ENCODE data around the gene MAST3. TPM values are rescaled to one million over a fixed set of nuclear protein-coding genes. Genes with fewer than 3 reads are reported as not detected.

The MAST3 gene
- total and polyA plus RNA-seq, 12 donors: 1.6 to 19.1 (median 11.4) TPM

DNA sequence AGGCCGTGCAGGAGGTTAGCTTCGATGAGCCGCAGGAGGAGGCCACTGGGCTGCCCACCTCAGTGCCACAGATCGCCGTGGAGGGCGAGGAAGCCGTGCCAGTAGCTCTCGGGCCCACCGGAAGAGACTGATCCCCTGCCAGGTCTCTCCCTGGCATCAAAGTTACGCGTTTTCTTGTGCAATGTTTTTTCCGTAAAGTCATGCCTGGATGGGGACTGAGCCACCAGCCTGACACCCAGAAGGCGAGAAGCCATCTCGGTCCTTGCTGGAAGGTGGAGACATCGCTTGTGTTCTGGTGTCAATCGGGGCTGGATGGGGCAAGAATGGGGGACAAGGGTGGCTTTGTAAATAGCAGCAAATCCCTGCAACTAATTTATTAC is 52.0 kb downstream of the MAST3 start:
- intact Hi-C loops (cut with DNase I): no loop called here
- H3K27ac ChIP-seq: no peak overlapping the region
- peaks cover 12 to 20% of the 10 kb centered on the region in 2 donors for H3K4me1 ChIP-seq (replicated peaks in 1 of 2)
- peaks cover 0 to 23% of the 10 kb centered on the region in 2 donors for H3K36me3 ChIP-seq (replicated peaks in 1 of 2)
- TF ChIP-seq, protein P1, sequence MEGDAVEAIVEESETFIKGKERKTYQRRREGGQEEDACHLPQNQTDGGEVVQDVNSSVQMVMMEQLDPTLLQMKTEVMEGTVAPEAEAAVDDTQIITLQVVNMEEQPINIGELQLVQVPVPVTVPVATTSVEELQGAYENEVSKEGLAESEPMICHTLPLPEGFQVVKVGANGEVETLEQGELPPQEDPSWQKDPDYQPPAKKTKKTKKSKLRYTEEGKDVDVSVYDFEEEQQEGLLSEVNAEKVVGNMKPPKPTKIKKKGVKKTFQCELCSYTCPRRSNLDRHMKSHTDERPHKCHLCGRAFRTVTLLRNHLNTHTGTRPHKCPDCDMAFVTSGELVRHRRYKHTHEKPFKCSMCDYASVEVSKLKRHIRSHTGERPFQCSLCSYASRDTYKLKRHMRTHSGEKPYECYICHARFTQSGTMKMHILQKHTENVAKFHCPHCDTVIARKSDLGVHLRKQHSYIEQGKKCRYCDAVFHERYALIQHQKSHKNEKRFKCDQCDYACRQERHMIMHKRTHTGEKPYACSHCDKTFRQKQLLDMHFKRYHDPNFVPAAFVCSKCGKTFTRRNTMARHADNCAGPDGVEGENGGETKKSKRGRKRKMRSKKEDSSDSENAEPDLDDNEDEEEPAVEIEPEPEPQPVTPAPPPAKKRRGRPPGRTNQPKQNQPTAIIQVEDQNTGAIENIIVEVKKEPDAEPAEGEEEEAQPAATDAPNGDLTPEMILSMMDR (IDR thresholded peaks at IDR 0.05): no peak
- no peak for TF ChIP-seq POLR2A (IDR thresholded peaks at IDR 0.05)
- no peak overlapping the region for H3K4me3 ChIP-seq
- no peaks in the 10 kb centered on the region for H3K27me3 ChIP-seq
- no peaks in the 10 kb centered on the region for H3K9me3 ChIP-seq (replicated peaks in 1 of 3)
- 84 to 88% (median 88%) methylated on average over 7 to 16 of the region's 16 CpGs for WGBS, 4 donors
- DNase-seq: no peak

DNA sequence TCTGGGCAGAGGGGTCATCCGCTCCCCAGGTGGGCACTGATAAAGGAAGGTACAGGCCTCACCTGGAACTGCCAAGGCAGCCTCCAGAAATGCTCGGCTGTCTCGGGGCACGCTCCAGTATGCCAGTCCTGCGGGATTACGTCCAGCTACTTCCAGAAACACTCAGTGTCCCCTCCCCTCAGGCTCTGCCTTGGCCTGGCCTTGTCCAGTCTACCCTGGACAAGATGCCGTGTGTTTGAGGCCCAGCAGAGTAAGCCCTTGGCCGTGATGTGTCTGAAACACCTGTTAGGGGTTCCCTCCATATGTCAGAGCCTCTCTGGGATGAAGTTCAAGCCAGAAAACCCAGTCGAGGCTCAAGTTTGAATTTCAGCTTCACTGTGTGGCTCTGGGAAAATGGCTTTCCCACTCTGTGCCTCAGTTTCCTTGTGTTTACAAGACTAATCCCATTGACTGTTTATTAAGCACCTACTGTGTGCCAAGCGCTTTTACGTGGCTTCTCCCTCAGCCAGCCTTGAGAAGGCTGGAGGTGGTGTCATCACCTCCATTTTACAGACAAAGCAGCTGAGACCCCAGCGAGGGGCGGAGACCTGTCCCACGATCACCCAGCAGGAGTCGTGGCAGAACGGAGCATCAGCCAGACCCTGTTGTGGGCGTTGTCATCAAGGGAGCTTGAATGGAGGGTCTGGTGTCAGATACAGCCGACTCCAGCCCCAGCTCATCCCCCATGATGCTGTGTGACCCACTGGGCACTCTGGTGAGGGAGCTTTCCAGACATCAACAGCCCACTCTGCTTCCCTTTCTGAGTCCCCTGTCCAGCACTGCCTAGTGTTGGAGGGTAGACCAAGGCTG is 53.4 kb downstream of the MAST3 start:
- Histone ChIP-seq H3K36me3 (replicated peaks in 1 of 2) (peaks cover 0 to 13% of the 10 kb centered on the region in 2 donors), H3K4me3 (no peak overlapping the region), H3K9me3 (replicated peaks in 1 of 3) (no peaks in the 10 kb centered on the region), H3K4me1 (replicated peaks in 1 of 2) (peaks cover 14 to 33% of the 10 kb centered on the region in 2 donors), H3K27ac (peak overlapping the region in 3 of 5 donors; percentile 84 to 97 (median 94)), H3K27me3 (no peaks in the 10 kb centered on the region)
- WGBS, 4 donors: 79 to 86% (median 83%) methylated on average over 8 to 18 of the region's 18 CpGs
- no peak for TF ChIP-seq POLR2A (IDR thresholded peaks at IDR 0.05)
- TF ChIP-seq, protein P1 (IDR thresholded peaks at IDR 0.05): no peak
- intact Hi-C loops (cut with DNase I): loop anchor here in 1 of 2 donors (5.0 kb wide), 1 partner anchor 34 kb away; no protein-coding TSS in a partner anchor
- peak in 3 of 7 donors; percentile 41 to 43 (median 42) for DNase-seq

DNA sequence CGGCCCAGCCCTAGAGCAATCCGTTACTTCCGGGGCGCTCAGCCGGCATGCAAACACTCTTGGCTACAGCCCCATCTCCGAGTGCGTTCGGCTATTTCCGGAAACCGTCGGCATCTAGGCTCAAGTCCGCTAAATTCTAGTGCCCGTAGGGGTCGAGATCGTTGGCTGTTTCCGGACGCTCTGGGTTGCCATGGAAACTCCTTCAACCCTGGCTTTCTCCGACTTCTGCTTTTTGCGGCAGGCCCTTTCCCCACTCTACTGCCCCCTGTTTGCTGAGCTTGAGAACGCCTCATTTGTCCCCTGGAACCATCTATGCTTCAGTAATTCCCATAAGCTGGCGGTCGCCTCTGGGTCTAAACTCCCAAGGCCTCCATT is 54.9 kb downstream of the MAST3 start:
- Histone ChIP-seq H3K36me3 (replicated peaks in 1 of 2) (peaks cover 0 to 6% of the 10 kb centered on the region in 2 donors), H3K27me3 (no peaks in the 10 kb centered on the region), H3K9me3 (replicated peaks in 1 of 3) (no peaks in the 10 kb centered on the region), H3K4me3 (peak overlapping the region in 3 of 4 donors; percentile 36 to 84 (median 51)), H3K4me1 (replicated peaks in 1 of 2) (peaks cover 25 to 48% of the 10 kb centered on the region in 2 donors), H3K27ac (peak overlapping the region; percentile 84 to 97 (median 95))
- intact Hi-C loops (cut with DNase I): loop anchor here in 1 of 2 donors (5.0 kb wide), 1 partner anchor 35 kb away; no protein-coding TSS in a partner anchor
- TF ChIP-seq, protein P1 (IDR thresholded peaks at IDR 0.05): peak; percentile 20 to 79 (median 60)
- TF ChIP-seq POLR2A (IDR thresholded peaks at IDR 0.05): no peak
- peak; percentile 95 to 99 (median 98) for DNase-seq
- WGBS, 4 donors: 0 to 2% (median 0%) methylated on average over 6 to 22 of the region's 22 CpGs

DNA sequence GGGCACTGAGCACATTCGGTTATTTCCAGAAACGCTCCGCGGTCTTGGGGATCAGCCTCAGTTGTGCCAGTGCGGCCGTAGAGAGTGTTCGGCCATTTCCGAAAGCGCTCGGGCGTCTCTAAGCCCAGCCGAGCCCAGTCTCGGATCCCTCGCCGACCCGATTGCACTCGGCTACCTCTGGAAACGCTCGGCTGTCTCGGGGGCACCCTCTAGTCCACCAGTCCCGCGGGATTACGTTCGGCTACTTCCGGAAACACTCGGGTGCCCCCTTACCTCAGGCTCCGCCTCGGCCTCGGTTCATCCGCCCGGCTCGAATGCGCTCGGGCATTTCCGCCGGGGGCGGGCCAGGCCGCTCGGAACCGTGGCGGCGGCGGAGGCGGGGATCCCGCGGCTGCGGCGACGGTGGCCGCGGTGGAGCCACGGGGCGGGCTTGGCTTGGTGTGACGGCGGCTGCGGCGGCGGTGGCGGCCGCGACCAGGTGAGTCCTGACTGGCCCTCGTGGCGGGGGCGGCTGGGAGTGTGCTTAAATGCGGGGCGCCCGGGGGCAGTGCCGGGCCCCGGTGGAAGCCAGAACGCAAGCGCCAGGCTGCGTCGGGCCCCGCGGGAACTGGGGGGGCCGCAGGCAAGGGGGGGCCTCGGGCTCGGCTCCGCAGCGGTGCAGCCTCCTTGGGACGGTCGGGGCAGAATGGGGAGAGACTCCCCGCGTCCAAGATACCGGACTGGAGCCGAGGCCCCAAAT is 55.4 kb downstream of the MAST3 start, which contains the start of gene PIK3R2:
Gene PIK3R2 (plus strand): TSS at position 347 of the 739 bp plus-strand sequence. CDS start 2,717 bp downstream, outside the sequence.
- H3K4me3 ChIP-seq: peak within 1 kb of the TSS; percentile 33 to 84 (median 62)
- H3K27ac ChIP-seq: peak within 1 kb of the TSS; percentile 84 to 97 (median 95)
- H3K36me3 ChIP-seq (replicated peaks in 1 of 2): peaks cover 0 to 6% of the 10 kb centered on the region in 2 donors
- WGBS, 4 donors: 0 to 1% (median 1%) methylated on average over 31 to 86 of the region's 86 CpGs
- peak; percentile 32 to 81 for TF ChIP-seq POLR2A (IDR thresholded peaks at IDR 0.05)
- TF ChIP-seq, protein P1 (IDR thresholded peaks at IDR 0.05): no peak
- H3K9me3 ChIP-seq (replicated peaks in 1 of 3): no peaks in the 10 kb centered on the region
- H3K4me1 ChIP-seq (replicated peaks in 1 of 2): peaks cover 30 to 53% of the 10 kb centered on the region in 2 donors
- DNase-seq: peak; percentile 99 to 100 (median 100)
- no peaks in the 10 kb centered on the region for H3K27me3 ChIP-seq
- intact Hi-C loops (cut with DNase I): loop anchor here in 1 of 2 donors (5.0 kb wide), 1 partner anchor 36 kb away; no protein-coding TSS in a partner anchor
